Measurements from ENCODE around the gene B3GAT3.
A peak's percentile ranks its signal among the peaks of the same experiment; 100 is the strongest.
"Not testable (repeated sequence)": the region's sequence is repeated elsewhere in the genome, so short reads cannot be mapped to it uniquely, and the experiment has no call there.

B3GAT3 gene

DNA sequence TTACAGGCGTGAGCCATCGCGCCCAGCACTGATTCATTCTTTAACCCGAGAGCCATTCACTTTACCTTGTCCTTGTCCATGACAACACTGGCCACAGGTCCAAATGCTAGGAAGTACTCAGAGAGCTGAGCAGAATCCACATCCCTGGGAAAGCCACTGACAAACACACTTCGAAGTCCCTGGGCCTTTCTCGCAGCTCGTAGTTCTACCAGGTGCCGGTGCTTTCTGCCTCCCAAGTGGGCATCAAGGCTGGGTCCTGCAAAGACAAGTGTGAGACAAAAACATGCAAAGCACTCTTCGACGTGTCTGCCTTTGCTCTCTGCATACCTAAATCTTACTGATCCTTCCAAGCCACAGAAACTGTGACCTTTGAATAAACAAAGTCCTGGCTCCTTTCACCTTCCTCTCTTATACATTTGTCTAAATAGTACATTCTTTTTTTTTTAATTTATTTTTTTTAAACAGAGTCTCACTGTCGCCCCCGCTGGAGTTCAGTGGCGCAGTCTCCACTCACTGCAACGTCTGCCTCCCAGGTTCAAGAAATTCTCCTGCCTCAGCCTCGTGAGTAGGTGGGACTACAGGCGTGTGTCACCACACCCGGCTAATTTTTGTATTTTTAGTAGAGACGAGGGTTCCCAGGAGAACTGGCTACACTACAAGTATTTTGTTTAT, 32.7 kb downstream of the B3GAT3 start:
- peak overlapping the region; percentile 93 for H3K4me2 ChIP-seq (ENCODE audit: low read depth, low read length, poor library complexity, severe bottlenecking)
- H3K27me3 ChIP-seq (ENCODE audit: low read length) = no peaks in the 10 kb centered on the region
- no peaks in the 10 kb centered on the region for H3K9me3 ChIP-seq (ENCODE audit: insufficient read depth, low read length)

DNA sequence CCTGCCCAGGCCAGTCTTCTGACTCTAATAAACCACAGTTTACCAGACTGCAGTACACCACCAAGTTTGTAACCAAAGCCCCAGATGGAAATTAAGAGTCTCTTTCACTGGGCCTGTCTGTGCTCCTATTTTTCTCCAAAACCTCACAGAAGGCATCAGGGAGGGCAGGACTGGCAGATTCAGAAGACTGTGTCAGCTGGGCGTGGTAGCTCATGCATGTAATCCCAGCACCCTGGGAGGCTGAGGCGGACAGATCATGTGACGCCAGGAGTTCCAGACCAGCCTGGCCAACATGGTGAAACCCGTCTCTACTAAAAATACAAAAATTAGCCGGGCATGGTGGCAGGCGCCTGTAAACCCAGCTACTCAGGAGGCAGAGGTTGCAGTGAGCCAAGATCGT, 36.4 kb downstream of the B3GAT3 start:
- H2AFZ ChIP-seq (ENCODE audit: low read depth, low read length, severe bottlenecking); H3K9me2 ChIP-seq (replicated peaks; ENCODE audit: insufficient read depth, low read length); H3K9ac ChIP-seq (ENCODE audit: low read length); H3F3A ChIP-seq (ENCODE audit: insufficient read depth); H3K4me3 ChIP-seq (ENCODE audit: insufficient read depth, low read length, poor library complexity, severe bottlenecking); H3K27ac ChIP-seq (ENCODE audit: low read depth, low read length); H3K27me3 ChIP-seq (ENCODE audit: low read length); H4K20me1 ChIP-seq (ENCODE audit: low read depth, low read length); H3K36me3 ChIP-seq (ENCODE audit: low read length); H3K4me2 ChIP-seq (ENCODE audit: low read depth, low read length, poor library complexity, severe bottlenecking); H3K9me3 ChIP-seq (ENCODE audit: insufficient read depth, low read length): not testable (repeated sequence)
- peaks cover 19% of the 10 kb centered on the region for H3K79me2 ChIP-seq (ENCODE audit: insufficient read depth, low read length)

More for the DNA sequence above, 32.7 kb downstream of the B3GAT3 start:
- TF ChIP-seq EZH2phosphoT487 (conservative IDR thresholded peaks at IDR 0.05; ENCODE audit: low read length) = no peak
- TF ChIP-seq, protein P1, sequence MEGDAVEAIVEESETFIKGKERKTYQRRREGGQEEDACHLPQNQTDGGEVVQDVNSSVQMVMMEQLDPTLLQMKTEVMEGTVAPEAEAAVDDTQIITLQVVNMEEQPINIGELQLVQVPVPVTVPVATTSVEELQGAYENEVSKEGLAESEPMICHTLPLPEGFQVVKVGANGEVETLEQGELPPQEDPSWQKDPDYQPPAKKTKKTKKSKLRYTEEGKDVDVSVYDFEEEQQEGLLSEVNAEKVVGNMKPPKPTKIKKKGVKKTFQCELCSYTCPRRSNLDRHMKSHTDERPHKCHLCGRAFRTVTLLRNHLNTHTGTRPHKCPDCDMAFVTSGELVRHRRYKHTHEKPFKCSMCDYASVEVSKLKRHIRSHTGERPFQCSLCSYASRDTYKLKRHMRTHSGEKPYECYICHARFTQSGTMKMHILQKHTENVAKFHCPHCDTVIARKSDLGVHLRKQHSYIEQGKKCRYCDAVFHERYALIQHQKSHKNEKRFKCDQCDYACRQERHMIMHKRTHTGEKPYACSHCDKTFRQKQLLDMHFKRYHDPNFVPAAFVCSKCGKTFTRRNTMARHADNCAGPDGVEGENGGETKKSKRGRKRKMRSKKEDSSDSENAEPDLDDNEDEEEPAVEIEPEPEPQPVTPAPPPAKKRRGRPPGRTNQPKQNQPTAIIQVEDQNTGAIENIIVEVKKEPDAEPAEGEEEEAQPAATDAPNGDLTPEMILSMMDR (IDR thresholded peaks at IDR 0.05; ENCODE audit: insufficient read depth, low read length, poor library complexity, severe bottlenecking) = peak; percentile 52
- Histone ChIP-seq H3K36me3 (ENCODE audit: low read length) (peaks cover 8% of the 10 kb centered on the region; the same call in 1 of the 2 replicates), H3K4me3 (ENCODE audit: insufficient read depth, low read length, poor library complexity, severe bottlenecking) (no peak overlapping the region), H3F3A (ENCODE audit: insufficient read depth) (peaks cover 15% of the 10 kb centered on the region), H2AFZ (ENCODE audit: low read depth, low read length, severe bottlenecking) (no peak overlapping the region), H3K9ac (ENCODE audit: low read length) (0 out of 2 replicates have a peak overlapping the region, but pooled peaks have one; percentile 4), H3K27ac (ENCODE audit: low read depth, low read length) (no peak overlapping the region), H3K79me2 (ENCODE audit: insufficient read depth, low read length) (peaks cover 24% of the 10 kb centered on the region), H4K20me1 (ENCODE audit: low read depth, low read length) (no peaks in the 10 kb centered on the region), H3K9me2 (replicated peaks; ENCODE audit: insufficient read depth, low read length) (no peaks in the 10 kb centered on the region)

- H3K27me3 ChIP-seq (ENCODE audit: low read length); H3K27ac ChIP-seq (ENCODE audit: low read depth, low read length); H3K9me2 ChIP-seq (replicated peaks; ENCODE audit: insufficient read depth, low read length); H3F3A ChIP-seq (ENCODE audit: insufficient read depth); H3K9me3 ChIP-seq (ENCODE audit: insufficient read depth, low read length); H3K9ac ChIP-seq (ENCODE audit: low read length); H4K20me1 ChIP-seq (ENCODE audit: low read depth, low read length); H3K4me3 ChIP-seq (ENCODE audit: insufficient read depth, low read length, poor library complexity, severe bottlenecking); H3K4me2 ChIP-seq (ENCODE audit: low read depth, low read length, poor library complexity, severe bottlenecking); H2AFZ ChIP-seq (ENCODE audit: low read depth, low read length, severe bottlenecking); H3K36me3 ChIP-seq (ENCODE audit: low read length): not testable (repeated sequence)
- H3K79me2 ChIP-seq (ENCODE audit: insufficient read depth, low read length) = peaks cover 12% of the 10 kb centered on the region; the same call in 1 of the 2 replicates
These were observed 40.1 kb downstream of the B3GAT3 start for GRCh38 chr11:62581735-62582134.

GRCh38 chr11:62580959-62581715, 40.6 kb downstream of the B3GAT3 start:
- Histone ChIP-seq H3K4me3 (ENCODE audit: insufficient read depth, low read length, poor library complexity, severe bottlenecking) (no peak overlapping the region), H3K27ac (ENCODE audit: low read depth, low read length) (no peak overlapping the region), H3K9ac (ENCODE audit: low read length) (no peak overlapping the region), H3K36me3 (ENCODE audit: low read length) (peaks cover 3% of the 10 kb centered on the region; the same call in 1 of the 2 replicates), H3K79me2 (ENCODE audit: insufficient read depth, low read length) (peaks cover 10% of the 10 kb centered on the region; the same call in 1 of the 2 replicates), H3K4me2 (ENCODE audit: low read depth, low read length, poor library complexity, severe bottlenecking) (no peak overlapping the region), H3K9me3 (ENCODE audit: insufficient read depth, low read length) (no peaks in the 10 kb centered on the region), H3K9me2 (replicated peaks; ENCODE audit: insufficient read depth, low read length) (no peaks in the 10 kb centered on the region), H3K27me3 (ENCODE audit: low read length) (no peaks in the 10 kb centered on the region), H4K20me1 (ENCODE audit: low read depth, low read length) (no peaks in the 10 kb centered on the region), H3F3A (ENCODE audit: insufficient read depth) (peaks cover 4% of the 10 kb centered on the region; the same call in 1 of the 2 replicates), H2AFZ (ENCODE audit: low read depth, low read length, severe bottlenecking) (no peak overlapping the region)
- no peak for TF ChIP-seq EZH2phosphoT487 (conservative IDR thresholded peaks at IDR 0.05; ENCODE audit: low read length)
- TF ChIP-seq, protein P1 (IDR thresholded peaks at IDR 0.05; ENCODE audit: insufficient read depth, low read length, poor library complexity, severe bottlenecking) = no peak

All from SU-DHL-6 (cell line).